NCI-H1436 treated with DMSO at 0.1 percent for 48 hours (cell line): ENCODE measurements around the gene FOXR1.
A peak's percentile ranks its signal among the peaks of the same experiment; 100 is the strongest.
"Not testable (repeated sequence)": the region's sequence is repeated elsewhere in the genome, so short reads cannot be mapped to it uniquely, and the experiment has no call there.

Experiments used
- DNase-seq: peaks from one replicate; lab custom pipeline; 2025; lab: John Stamatoyannopoulos, UW

FOXR1 gene

GRCh38 chr11:118947091-118947490 lies 24.5 kb upstream of the FOXR1 start:
- no peak for DNase-seq

- no peak for DNase-seq
Measured at GRCh38 chr11:118948000-118948399, 23.6 kb upstream of the FOXR1 start.

- DNase-seq: peak; percentile 73
Measured at GRCh38 chr11:118953265-118953664, 18.3 kb upstream of the FOXR1 start.

GRCh38 chr11:118953976-118954375 lies 17.6 kb upstream of the FOXR1 start:
- DNase-seq: not testable (repeated sequence)

- no peak for DNase-seq
Measured at GRCh38 chr11:118956094-118956846, 15.3 kb upstream of the FOXR1 start, which contains the start of gene UPK2. TSS of gene UPK2 (plus strand) at chr11:118956298. CDS start at chr11:118956351, 53 bp downstream.

- no peak for DNase-seq
Measured at GRCh38 chr11:118956847-118957469, 14.6 kb upstream of the FOXR1 start.

- DNase-seq: no peak
Measured at GRCh38 chr11:118957549-118957948, 14.0 kb upstream of the FOXR1 start.

- DNase-seq: no peak
Measured at GRCh38 chr11:118957968-118958367, 13.6 kb upstream of the FOXR1 start.

GRCh38 chr11:118958577-118958976 lies 13.0 kb upstream of the FOXR1 start:
- no peak for DNase-seq

- DNase-seq: no peak
Measured at GRCh38 chr11:118961189-118961588, 10.4 kb upstream of the FOXR1 start.

GRCh38 chr11:118961591-118961990 lies 10.0 kb upstream of the FOXR1 start:
- DNase-seq: no peak

- DNase-seq: not testable (repeated sequence)
Measured at GRCh38 chr11:118969508-118969907, 2.1 kb upstream of the FOXR1 start.

GRCh38 chr11:118973985-118974384 lies 2.4 kb downstream of the FOXR1 start:
- no peak for DNase-seq

GRCh38 chr11:118975771-118976709 lies 4.5 kb downstream of the FOXR1 start:
- DNase-seq: no peak

GRCh38 chr11:118979434-118979833 lies 7.9 kb downstream of the FOXR1 start:
- no peak for DNase-seq

- DNase-seq: no peak
Measured at GRCh38 chr11:118980191-118980881, 8.8 kb downstream of the FOXR1 start.

- not testable (repeated sequence) for DNase-seq
Measured at GRCh38 chr11:118984337-118984736, 12.8 kb downstream of the FOXR1 start.

- no peak for DNase-seq
Measured at GRCh38 chr11:118984825-118985224, 13.3 kb downstream of the FOXR1 start.

- no peak for DNase-seq
Measured at GRCh38 chr11:118988280-118988679, 16.7 kb downstream of the FOXR1 start.

- DNase-seq: not testable (repeated sequence)
Measured at GRCh38 chr11:118991486-118992038, 20.0 kb downstream of the FOXR1 start.

GRCh38 chr11:118996926-118997626 lies 25.5 kb downstream of the FOXR1 start:
- DNase-seq: no peak
